Vagina (tissue), 2 donors: ENCODE data around the gene TXNL4A.

Experiments
- POLR2A ChIP-seq, 2 donors: fragments of 450-650 bp; IDR thresholded peaks; one replicate each; pipeline ENCODE4 v1.6.1; 2017; ENCODE audit warnings: antibody characterized with exemption in 2 of 2, mild to moderate bottlenecking in 2 of 2, moderate library complexity in 2 of 2
- POLR2AphosphoS5 ChIP-seq, 2 donors: sonication (generic); formaldehyde crosslinking; IDR thresholded peaks; one replicate each; pipeline ENCODE4 v1.9.0; 2017; ENCODE audit warnings: antibody characterized with exemption in 2 of 2, mild to moderate bottlenecking in 2 of 2, low read depth in 1 of 2; ENCODE audit not compliant: insufficient read depth in 1 of 2
- TF ChIP-seq, protein P1 (sequence below), 3 experiments: fragments of 450-650 bp in 2 of 3; fragments of 200-600 bp in 1 of 3; sonication (generic) in 1 of 3; IDR thresholded peaks; one replicate each; pipeline ENCODE4 v1.5.1; 2017 to 2019; ENCODE audit warnings: antibody characterized with exemption in 3 of 3, mild to moderate bottlenecking in 2 of 3, moderate library complexity in 2 of 3

DNA sequence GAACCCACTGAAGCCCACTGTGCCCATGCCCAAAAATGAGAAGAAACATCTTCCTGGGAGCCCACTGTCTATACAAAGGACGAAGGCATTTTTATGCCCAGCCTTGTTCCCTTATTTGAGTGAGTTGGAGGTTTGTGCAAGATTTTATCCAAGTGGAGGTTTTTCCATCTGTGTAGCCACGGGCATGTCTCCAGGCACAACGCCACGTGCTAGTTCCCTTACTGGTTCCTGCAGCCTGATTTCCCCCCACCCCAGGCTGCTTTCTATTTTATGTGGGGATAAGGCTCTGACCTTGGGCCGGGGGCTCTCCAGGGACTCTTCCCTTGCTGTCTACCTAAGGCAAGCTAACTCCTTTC, 22.2 kb upstream of the TXNL4A start:
- TF ChIP-seq, protein P1, sequence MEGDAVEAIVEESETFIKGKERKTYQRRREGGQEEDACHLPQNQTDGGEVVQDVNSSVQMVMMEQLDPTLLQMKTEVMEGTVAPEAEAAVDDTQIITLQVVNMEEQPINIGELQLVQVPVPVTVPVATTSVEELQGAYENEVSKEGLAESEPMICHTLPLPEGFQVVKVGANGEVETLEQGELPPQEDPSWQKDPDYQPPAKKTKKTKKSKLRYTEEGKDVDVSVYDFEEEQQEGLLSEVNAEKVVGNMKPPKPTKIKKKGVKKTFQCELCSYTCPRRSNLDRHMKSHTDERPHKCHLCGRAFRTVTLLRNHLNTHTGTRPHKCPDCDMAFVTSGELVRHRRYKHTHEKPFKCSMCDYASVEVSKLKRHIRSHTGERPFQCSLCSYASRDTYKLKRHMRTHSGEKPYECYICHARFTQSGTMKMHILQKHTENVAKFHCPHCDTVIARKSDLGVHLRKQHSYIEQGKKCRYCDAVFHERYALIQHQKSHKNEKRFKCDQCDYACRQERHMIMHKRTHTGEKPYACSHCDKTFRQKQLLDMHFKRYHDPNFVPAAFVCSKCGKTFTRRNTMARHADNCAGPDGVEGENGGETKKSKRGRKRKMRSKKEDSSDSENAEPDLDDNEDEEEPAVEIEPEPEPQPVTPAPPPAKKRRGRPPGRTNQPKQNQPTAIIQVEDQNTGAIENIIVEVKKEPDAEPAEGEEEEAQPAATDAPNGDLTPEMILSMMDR (IDR thresholded peaks at IDR 0.05): no peak
- TF ChIP-seq POLR2A (IDR thresholded peaks at IDR 0.05): no peak
- no peak for TF ChIP-seq POLR2AphosphoS5 (IDR thresholded peaks at IDR 0.05; ENCODE audit: insufficient read depth in 1 of 2, low read depth in 1 of 2)
